ENCODE results near the gene FGF9. TPM values are rescaled to one million over a fixed set of nuclear protein-coding genes. Genes with fewer than 3 reads are reported as not detected.

FGF9 gene
- total RNA-seq, 4 donors from 2014 or later, result 0.11 to 0.46 (median 0.14) TPM

- TF ChIP-seq CTCF (IDR thresholded peaks at IDR 0.05) (no peak), POLR2A (IDR thresholded peaks at IDR 0.05) (no peak)
- no peak for DNase-seq
- H3K27ac ChIP-seq, result no peak overlapping the region
- no peaks in the 10 kb centered on the region for H3K9me3 ChIP-seq
- no peaks in the 10 kb centered on the region for H3K4me1 ChIP-seq
- intact Hi-C loops (cut with DNase I), result no loop called here
- H3K27me3 ChIP-seq, result no peaks in the 10 kb centered on the region
- 90 to 96% methylated on average over 2 of the region's 2 CpGs for WGBS, 2 donors
- no peak overlapping the region for H3K4me3 ChIP-seq (replicated peaks in 1 of 3)
- H3K36me3 ChIP-seq, result no peaks in the 10 kb centered on the region
These were observed 9.6 kb upstream of the FGF9 start for GRCh38 chr13:21661097-21661909.

GRCh38 chr13:21663197-21663596 is 7.7 kb upstream of the FGF9 start:
- no peak for TF ChIP-seq POLR2A (IDR thresholded peaks at IDR 0.05)
- no peak for TF ChIP-seq CTCF (IDR thresholded peaks at IDR 0.05)
- WGBS, 2 donors, result 77 to 80% methylated on average over 4 of the region's 4 CpGs
- Histone ChIP-seq H3K4me1 (no peaks in the 10 kb centered on the region), H3K4me3 (replicated peaks in 1 of 3) (no peak overlapping the region), H3K9me3 (no peaks in the 10 kb centered on the region), H3K27me3 (no peaks in the 10 kb centered on the region), H3K36me3 (no peaks in the 10 kb centered on the region), H3K27ac (no peak overlapping the region)
- intact Hi-C loops (cut with DNase I), result no loop called here
- DNase-seq, result no peak

- DNase-seq, result no peak
- no peaks in the 10 kb centered on the region for H3K27me3 ChIP-seq
- no peaks in the 10 kb centered on the region for H3K9me3 ChIP-seq
- peaks cover 22 to 25% of the 10 kb centered on the region in 2 donors for H3K4me1 ChIP-seq
- no peaks in the 10 kb centered on the region for H3K36me3 ChIP-seq
- H3K27ac ChIP-seq, result no peak overlapping the region
- TF ChIP-seq POLR2A (IDR thresholded peaks at IDR 0.05) (no peak), CTCF (IDR thresholded peaks at IDR 0.05) (no peak)
- 8% methylated on average over 20 to 23 of the region's 23 CpGs for WGBS, 2 donors
- intact Hi-C loops (cut with DNase I), result no loop called here
- H3K4me3 ChIP-seq (replicated peaks in 1 of 3), result peak overlapping the region in 1 of 3 donors; percentile 54
These were observed 2.1 kb upstream of the FGF9 start for GRCh38 chr13:21668732-21669275.

GRCh38 chr13:21670006-21670882 is 629 bp upstream of the FGF9 start:
- Histone ChIP-seq H3K4me3 (replicated peaks in 1 of 3) (peak overlapping the region; percentile 3 to 54 (median 50)), H3K4me1 (peaks cover 26 to 37% of the 10 kb centered on the region in 2 donors), H3K36me3 (no peaks in the 10 kb centered on the region), H3K9me3 (no peaks in the 10 kb centered on the region), H3K27ac (no peak overlapping the region), H3K27me3 (no peaks in the 10 kb centered on the region)
- 1% methylated on average over 36 of the region's 70 CpGs for WGBS, 2 donors
- intact Hi-C loops (cut with DNase I), result no loop called here
- TF ChIP-seq CTCF (IDR thresholded peaks at IDR 0.05) (peak in 1 of 6 experiments; percentile 4), POLR2A (IDR thresholded peaks at IDR 0.05) (no peak)
- DNase-seq, result peak; percentile 49 to 54
